GM12864 (cell line): Measurements from ENCODE around the gene EMCN.

Experiments used
- DNase-seq: peaks from one replicate; pipeline ENCODE4 v3.0.0-alpha.2; 2011; ENCODE audit warnings: low read depth
- H3K4me3 ChIP-seq: 2 replicates; pipeline ENCODE4 v1.5.1; 2011; ENCODE audit warnings: mild to moderate bottlenecking, low read depth, low read length, control low read depth
- CTCF ChIP-seq: IDR thresholded peaks from 2 replicates; pipeline ENCODE4 v1.5.1; 2011; ENCODE audit warnings: low read depth, mild to moderate bottlenecking, moderate library complexity, low read length, control low read depth, inconsistent platforms; ENCODE audit errors: missing control alignments

The EMCN gene

GRCh38 chr4:100469555-100469954 lies 48.3 kb downstream of the EMCN start:
- H3K4me3 ChIP-seq, result no peak overlapping the region
- no peak for TF ChIP-seq CTCF
- DNase-seq, result no peak

DNA sequence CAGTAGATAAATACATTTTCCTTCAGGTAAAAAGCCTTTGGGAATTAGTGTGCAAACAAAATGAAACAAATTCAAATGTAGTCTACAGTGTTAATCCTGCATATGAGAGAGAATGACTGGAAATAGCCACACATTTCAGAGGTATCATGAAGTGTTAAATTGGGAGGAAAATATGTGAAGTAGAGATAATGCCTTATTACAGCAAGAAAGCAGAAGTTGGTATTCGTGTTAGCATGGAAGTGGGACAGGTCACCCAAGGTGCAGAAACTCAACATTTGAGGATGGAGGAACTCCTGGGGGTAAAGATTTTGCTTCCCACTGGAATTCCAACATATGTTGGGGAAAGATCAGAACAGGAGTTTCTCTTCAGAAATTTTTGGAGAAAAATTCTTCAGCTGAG lies 51.3 kb downstream of the EMCN start:
- no peak overlapping the region for H3K4me3 ChIP-seq
- DNase-seq, result no peak
- TF ChIP-seq CTCF, result no peak

- no peak for DNase-seq
- TF ChIP-seq CTCF, result no peak
- no peak overlapping the region for H3K4me3 ChIP-seq
Measured at GRCh38 chr4:100461807-100462605, 55.8 kb downstream of the EMCN start.

- H3K4me3 ChIP-seq, result no peak overlapping the region
- no peak for TF ChIP-seq CTCF
- no peak for DNase-seq
Measured at GRCh38 chr4:100450449-100450848, 67.4 kb downstream of the EMCN start.

- no peak for DNase-seq
- H3K4me3 ChIP-seq, result no peak overlapping the region
- no peak for TF ChIP-seq CTCF
Measured at GRCh38 chr4:100431416-100431815, 86.4 kb downstream of the EMCN start.

- DNase-seq, result no peak
- no peak for TF ChIP-seq CTCF
- H3K4me3 ChIP-seq, result no peak overlapping the region
Measured at GRCh38 chr4:100430451-100430850, 87.4 kb downstream of the EMCN start.

- no peak for DNase-seq
- H3K4me3 ChIP-seq, result no peak overlapping the region
- no peak for TF ChIP-seq CTCF
Measured at GRCh38 chr4:100429616-100430015, 88.2 kb downstream of the EMCN start.
